ENCODE data around the gene XPOT.

GRCh38 chr12:64431791-64432190 is 27.6 kb downstream of the XPOT start:
- no peak for TF ChIP-seq CTCF (IDR thresholded peaks at IDR 0.05; ENCODE audit: poor library complexity, severe bottlenecking)
- no peak for TF ChIP-seq RAD21 (conservative IDR thresholded peaks at IDR 0.05)
- no peak for TF ChIP-seq POLR2AphosphoS5 (IDR thresholded peaks at IDR 0.05)

Measured in neural cell (in vitro differentiated cells).